BE2C (cell line): Measurements from ENCODE around the gene PHF12.

ENCODE experiments used
- DNase-seq: peaks from one replicate; pipeline ENCODE4 v3.0.0-alpha.2; 2020
- H3K27me3 ChIP-seq: fragments of 250-450 bp; sonication (Bioruptor Pico); 2 replicates; pipeline ENCODE4 v1.5.1; 2020; ENCODE audit warnings: mild to moderate bottlenecking
- H3K36me3 ChIP-seq: fragments of 250-450 bp; sonication (Bioruptor Pico); 2 replicates; pipeline ENCODE4 v1.5.1; 2020; ENCODE audit warnings: mild to moderate bottlenecking
- H3K4me1 ChIP-seq: fragments of 250-450 bp; sonication (Bioruptor Pico); 2 replicates; pipeline ENCODE4 v1.5.1; 2020
- H3K4me3 ChIP-seq: 2 replicates; pipeline ENCODE4 v1.5.1; 2011; ENCODE audit warnings: low read depth, low read length
- H3K9me3 ChIP-seq: fragments of 250-450 bp; sonication (Bioruptor Pico); 2 replicates; pipeline ENCODE4 v1.5.1; 2020
- TF ChIP-seq, protein P1 (sequence below): IDR thresholded peaks from 2 replicates; pipeline ENCODE4 v1.5.1; 2012; ENCODE audit warnings: mild to moderate bottlenecking, low read depth, low read length

Gene PHF12

DNA sequence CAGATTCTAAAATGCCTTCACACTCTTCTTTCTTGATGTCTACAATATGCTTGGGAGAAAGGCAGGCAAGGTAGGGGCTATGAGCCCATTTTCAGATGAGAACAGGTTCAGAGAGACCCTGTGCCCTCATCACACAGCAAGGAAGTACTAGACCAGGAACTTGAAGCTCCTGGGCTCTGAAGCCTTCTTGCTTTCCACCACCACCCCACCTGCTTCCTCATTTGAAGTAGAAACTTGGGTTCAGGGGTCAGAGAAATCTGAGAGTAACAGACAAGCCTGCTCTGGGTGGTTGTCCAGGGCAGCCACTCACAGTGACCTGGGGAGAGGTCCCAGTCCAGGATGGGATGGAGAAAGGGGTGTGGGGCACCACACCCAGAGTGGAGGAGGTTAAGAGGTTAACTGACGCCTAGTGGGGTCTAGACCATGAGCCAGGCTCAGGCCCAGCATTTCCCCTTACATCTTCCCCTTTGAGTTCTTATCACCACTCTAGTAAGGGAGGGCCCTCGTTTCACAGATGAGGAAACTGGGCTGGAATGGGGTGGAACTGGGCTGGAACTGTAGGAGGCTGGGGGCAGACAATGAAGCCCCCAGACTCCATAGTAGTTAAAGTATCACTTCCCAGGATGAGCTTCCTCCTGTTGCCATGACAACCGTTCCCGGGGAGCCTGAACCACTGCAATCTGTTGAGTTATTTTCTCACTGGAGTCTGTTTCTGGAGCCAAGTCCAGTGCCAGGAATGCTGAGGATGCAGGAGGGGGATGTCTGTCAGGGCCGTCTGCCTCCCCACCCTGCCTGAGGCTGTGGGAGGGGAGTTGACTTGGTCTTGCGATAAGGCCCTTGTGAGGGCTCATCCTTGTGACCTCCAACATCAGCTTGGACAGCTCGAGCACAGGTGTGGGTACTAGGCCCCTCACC lies 16.2 kb upstream of the PHF12 start:
- Histone ChIP-seq H3K4me1 (no peaks in the 10 kb centered on the region; the same call in 1 of the 2 replicates), H3K27me3 (no peaks in the 10 kb centered on the region), H3K36me3 (no peaks in the 10 kb centered on the region), H3K9me3 (no peaks in the 10 kb centered on the region), H3K4me3 (no peak overlapping the region)
- DNase-seq, result no peak
- TF ChIP-seq, protein P1, sequence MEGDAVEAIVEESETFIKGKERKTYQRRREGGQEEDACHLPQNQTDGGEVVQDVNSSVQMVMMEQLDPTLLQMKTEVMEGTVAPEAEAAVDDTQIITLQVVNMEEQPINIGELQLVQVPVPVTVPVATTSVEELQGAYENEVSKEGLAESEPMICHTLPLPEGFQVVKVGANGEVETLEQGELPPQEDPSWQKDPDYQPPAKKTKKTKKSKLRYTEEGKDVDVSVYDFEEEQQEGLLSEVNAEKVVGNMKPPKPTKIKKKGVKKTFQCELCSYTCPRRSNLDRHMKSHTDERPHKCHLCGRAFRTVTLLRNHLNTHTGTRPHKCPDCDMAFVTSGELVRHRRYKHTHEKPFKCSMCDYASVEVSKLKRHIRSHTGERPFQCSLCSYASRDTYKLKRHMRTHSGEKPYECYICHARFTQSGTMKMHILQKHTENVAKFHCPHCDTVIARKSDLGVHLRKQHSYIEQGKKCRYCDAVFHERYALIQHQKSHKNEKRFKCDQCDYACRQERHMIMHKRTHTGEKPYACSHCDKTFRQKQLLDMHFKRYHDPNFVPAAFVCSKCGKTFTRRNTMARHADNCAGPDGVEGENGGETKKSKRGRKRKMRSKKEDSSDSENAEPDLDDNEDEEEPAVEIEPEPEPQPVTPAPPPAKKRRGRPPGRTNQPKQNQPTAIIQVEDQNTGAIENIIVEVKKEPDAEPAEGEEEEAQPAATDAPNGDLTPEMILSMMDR, result no peak

DNA sequence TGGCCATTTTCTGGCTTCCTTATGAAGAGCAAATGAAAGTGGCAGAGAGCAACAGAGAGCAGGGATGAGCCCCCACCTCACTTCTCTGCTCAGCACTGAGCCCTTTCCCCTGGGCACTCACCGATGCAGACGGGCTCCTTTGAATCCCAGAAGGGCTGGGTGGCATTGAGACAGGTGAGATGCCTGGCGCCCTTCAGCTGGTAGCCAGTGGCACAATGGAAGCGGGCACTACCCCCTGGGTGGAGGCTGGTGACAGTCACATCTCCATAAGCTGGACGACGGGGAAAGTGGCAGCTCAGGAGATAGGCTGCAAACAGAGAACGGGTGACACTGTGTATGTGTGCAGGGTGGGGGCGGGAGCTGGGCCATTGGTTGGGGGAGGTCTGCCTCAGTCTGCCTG lies 12.5 kb upstream of the PHF12 start:
- H3K4me1 ChIP-seq, result no peaks in the 10 kb centered on the region
- no peaks in the 10 kb centered on the region for H3K36me3 ChIP-seq
- no peak for DNase-seq
- H3K4me3 ChIP-seq, result no peak overlapping the region
- no peaks in the 10 kb centered on the region for H3K27me3 ChIP-seq
- TF ChIP-seq, protein P1, result no peak
- H3K9me3 ChIP-seq, result no peaks in the 10 kb centered on the region

DNA sequence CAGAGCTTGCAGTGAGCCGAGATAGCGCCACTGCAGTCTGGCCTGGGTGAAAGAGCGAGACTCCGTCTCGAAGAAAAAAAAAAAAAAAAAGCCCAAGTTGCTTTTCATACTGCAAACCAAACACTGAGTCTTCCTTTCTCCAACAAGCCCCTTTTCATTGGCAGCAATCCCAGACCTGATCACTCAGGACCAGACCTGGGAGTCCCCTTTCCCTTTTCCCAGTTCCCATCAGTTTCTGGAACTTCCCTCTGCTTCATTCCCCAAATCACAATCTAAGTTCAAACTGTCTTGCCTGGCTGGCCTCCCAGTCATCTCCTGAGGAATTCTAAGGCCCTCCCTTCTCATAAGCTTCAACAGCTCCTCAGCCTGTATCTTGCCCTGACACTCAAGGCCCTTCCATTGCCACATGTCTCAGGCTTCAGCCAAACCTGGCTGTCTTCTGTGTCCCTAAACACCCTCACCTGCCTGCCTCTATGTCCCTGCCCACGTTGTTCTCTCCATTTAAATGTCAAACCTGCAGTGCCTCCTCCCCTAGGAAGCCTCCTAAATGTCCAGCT lies 11.8 kb upstream of the PHF12 start:
- Histone ChIP-seq H3K9me3 (no peaks in the 10 kb centered on the region), H3K27me3 (no peaks in the 10 kb centered on the region), H3K36me3 (no peaks in the 10 kb centered on the region), H3K4me3 (no peak overlapping the region), H3K4me1 (no peaks in the 10 kb centered on the region)
- no peak for DNase-seq
- TF ChIP-seq, protein P1, result no peak

DNA sequence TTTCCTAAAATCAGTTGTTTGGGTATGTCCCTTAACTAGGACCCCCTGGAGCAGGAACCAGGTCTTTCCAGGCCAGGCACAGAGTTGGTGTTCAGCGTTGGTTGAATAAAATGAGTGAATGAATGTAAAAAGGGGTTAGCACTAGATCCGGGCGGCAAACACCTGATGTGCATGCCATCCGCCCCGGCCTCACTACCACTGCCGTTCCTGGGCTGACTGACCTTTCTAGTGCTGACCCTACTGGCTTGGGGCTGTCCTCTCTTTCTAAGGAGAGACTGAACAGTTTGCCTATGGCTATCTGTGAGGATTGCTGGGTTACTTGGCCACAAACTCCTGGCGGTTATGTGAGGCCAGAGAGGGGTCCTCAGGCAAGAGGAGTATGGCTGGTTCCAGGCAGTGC lies 10.1 kb upstream of the PHF12 start:
- Histone ChIP-seq H3K9me3 (no peaks in the 10 kb centered on the region), H3K27me3 (no peaks in the 10 kb centered on the region), H3K4me3 (no peak overlapping the region), H3K4me1 (no peaks in the 10 kb centered on the region), H3K36me3 (no peaks in the 10 kb centered on the region)
- no peak for DNase-seq
- TF ChIP-seq, protein P1, result no peak

DNA sequence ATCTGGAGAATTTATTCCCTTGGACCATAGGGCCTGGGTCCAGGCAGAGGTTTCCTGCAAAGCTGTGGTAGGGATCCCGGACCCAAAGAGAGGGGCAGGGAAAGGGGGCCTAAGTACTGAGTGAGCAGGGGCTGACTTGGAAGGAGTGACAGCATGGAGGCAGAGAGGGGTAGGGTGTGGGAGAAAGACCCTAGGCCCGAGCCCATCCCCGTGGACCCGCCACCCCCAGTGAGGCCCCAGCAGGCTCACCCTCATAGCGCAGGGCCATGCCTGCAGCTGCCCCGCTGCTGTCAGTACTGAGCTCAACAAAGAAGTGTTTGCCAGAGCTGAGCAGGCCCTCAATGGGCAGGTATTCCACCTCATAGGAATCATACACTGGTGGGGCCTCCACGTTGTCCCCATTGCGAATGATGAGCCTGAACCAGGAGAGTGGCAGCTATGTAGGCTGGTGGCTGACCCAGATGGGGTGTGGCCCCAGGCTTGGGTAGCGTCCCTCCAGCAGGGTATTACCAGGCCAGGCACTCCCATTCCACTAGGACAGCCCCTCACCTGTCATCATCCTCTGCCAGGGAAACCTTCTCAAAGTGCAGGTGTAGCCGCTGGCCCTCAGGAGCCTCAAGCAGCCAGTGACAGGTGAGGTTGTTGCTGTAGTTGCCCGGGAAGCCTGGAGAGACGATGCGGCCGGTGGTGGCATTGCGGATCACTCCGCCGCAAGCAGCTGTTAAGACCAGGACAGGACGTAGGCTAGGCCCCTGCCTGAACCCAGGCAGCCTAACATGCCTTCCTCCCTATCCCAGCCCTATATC lies 9.1 kb upstream of the PHF12 start:
- TF ChIP-seq, protein P1, result no peak
- no peaks in the 10 kb centered on the region for H3K9me3 ChIP-seq
- H3K4me3 ChIP-seq, result no peak overlapping the region
- no peaks in the 10 kb centered on the region for H3K36me3 ChIP-seq
- DNase-seq, result no peak
- no peaks in the 10 kb centered on the region for H3K27me3 ChIP-seq
- no peaks in the 10 kb centered on the region for H3K4me1 ChIP-seq
